HG02870 (cell line): ENCODE measurements around the gene DKK3.

Experiments
- ATAC-seq: cut with Tn5 transposase; IDR thresholded peaks from one replicate; pipeline ENCODE4 v1.9.1; 2021; ENCODE audit warnings: mild to moderate bottlenecking, moderate library complexity; ENCODE audit not compliant: unreplicated experiment

DKK3 gene

DNA sequence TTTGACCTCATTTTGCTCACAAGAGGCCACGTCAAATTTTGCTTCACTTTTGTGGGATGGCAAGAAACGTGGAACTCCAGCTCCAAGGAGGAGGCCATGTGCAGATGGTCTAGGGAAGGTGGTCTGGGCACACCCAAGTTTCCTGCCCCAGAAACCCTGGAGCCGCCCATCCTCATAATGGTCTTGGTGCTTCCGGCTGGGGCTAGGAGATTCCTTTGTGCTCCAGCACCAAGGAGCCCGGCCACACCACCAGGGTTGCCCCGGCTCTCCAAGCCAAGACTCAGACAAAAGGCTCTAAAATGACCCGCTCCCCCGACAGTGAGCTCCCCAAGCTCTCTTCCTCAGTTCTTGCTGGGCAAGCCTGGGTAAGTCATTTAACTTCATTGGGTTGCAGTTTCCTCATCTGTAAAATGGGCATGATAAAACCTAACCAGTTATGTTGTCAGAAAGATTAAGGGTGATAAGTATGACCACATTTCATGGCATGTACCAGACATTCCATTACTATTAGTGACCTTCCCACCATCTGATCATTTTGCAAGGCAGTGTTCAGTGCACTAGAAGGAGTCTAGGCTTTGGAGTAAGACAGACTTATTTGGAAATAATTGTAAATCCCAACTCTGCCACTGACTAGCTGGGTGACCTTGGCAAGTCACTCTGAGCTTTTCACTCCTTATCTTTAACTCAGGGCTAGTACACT, 23.3 kb downstream of the DKK3 start:
- no peak for ATAC-seq

GRCh38 chr11:11984563-11984962, 23.9 kb downstream of the DKK3 start:
- ATAC-seq = no peak

DNA sequence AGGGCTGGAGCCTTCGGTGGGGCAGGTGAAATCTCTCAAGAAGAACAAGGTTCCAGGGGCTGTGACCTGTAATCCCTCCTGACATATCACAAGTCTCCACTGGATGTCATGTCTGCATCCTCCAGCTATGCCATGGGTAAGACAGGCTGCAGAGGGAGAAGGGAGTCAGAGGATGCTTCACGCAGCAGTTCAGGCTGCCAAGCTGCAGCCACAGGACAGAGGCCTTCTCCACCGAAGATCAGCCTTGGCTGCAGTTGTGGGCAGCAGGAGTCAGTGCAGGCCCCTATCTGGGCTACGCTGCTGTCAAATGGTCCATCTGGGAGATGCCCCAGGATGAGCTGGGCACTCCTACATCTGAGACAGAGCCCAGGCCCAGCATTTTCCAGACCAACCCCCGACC, 25.0 kb downstream of the DKK3 start:
- no peak for ATAC-seq

DNA sequence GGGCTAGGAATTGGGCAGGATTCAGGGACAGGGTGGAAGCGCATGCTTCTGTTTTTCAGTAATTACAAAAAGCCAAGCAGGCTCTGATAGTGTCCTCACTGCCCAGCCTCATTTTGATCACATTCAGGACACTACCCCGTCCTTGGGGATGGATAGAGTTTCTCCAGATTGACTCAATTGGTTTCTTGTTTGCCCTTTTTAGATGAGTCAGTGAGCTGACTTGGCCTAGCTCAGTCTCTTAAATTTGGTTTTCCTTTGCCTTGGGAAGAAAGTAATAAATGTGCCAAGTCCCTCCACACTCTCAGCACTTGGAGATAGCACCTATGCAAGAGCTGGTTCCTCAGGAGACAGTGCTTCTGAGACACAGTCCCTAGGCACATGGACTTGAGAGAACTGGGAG, 25.5 kb downstream of the DKK3 start:
- no peak for ATAC-seq

DNA sequence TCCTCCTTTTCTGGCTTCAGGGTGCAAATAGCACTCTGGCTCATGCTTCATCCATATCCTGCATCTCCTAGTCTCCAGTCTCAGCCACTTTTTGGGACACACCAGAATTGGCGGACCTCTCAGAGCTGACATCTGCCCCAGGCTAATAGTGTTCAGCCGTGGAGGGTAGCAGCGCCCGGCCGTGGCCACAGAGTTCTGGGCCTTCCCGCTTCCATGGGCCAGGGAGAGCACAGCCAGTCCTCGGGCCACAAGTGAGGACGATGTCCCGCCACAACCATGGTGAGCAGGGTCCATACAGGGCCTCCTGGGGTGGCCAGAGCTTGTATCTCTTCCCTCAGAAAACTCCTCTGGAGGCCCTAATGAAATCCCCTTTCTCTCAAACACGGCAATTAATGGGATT, 26.0 kb downstream of the DKK3 start:
- no peak for ATAC-seq

GRCh38 chr11:11981840-11982239, 26.6 kb downstream of the DKK3 start:
- no peak for ATAC-seq

- no peak for ATAC-seq
These were observed 27.1 kb downstream of the DKK3 start for GRCh38 chr11:11981364-11981763.

GRCh38 chr11:11980841-11981308, 27.6 kb downstream of the DKK3 start:
- no peak for ATAC-seq

- no peak for ATAC-seq
These were observed 28.2 kb downstream of the DKK3 start for GRCh38 chr11:11980200-11980599.

DNA sequence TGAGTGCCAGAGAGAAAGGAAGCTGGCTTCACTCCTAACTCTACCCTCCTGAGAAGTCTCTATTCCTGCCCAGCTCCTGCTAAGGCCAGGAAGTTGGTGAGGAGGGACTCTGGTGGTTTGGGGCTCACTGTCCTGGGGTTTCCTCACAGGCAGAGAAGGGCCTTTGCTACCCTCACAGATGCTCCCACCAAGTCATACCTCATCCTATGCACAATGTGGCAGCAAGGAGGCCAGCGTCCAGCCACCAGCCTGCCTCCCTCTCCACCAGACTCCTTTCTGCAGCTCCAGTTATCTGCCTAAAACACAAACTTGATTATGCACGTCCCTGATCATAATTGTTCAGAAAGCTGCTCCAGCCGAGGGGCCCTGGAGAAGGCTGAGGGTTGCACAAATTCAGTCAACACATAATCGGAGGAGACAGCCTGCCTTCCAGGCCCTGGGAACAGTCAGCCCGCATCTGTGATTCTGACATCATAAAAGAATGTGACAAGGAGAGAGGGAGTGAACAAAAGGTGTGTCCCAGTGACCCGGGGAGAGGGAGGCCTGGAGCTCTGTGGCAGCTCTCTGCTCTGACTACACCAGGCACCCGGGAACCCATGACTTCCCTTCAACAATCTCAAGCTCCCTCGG, 28.8 kb downstream of the DKK3 start:
- ATAC-seq = no peak

DNA sequence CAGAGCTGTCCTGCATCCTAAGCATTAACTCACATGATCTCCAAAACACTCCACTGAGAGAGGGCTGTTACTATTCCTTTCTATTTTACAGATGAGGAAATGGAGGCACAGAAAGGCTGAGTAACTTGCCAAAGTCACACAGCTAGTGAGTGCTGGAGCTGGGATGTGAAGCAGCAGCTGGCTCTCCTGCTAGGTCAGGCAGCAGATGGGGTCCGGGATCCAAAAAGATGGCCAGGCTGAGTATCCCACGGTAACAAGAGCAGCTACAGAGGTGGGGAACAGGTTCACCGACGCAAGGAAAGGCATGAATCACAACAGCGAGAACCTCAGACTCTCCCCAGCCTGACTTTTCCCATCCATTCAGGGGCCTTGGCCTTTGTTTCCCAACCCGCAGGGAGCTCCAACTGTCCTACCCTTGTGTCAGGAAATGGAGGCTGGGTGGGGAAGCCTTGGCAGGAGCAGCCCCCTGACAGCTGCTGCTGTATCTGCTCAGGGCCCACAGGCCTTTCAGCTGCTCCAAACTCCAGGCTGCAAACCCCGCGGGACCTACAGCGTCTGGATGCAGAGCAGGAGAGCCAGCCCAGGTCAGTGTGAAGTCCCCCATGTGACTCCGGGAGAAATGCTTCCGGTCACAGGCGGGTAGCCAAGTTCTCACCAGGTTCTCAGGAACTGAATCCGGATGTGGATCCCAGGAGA, 29.5 kb downstream of the DKK3 start:
- no peak for ATAC-seq

DNA sequence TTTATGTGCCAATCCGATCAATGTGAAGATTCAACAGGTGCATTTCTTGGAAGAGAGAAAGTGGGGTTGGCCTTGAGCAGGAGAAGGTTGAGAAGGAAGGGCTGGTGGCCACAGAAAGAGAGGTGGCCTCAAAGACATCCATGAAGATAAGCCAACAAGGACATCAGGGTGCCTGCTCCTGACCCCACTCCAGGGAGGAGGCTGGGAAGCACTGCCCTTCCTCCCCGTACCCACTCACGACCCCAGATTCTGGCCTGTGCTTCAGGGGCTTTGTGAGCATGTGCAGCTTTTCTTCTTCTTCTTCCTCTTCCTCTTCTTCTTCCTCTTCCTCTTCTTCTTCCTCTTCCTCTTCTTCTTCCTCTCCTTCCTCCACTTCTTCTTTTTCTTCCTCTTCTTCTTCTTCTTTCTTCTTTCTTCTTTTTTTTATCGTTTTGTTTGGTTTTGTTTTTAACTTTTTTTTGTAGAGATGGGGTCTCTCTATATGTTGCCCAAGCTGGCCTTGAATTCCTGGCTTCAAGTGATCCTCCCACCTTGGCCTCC, 30.3 kb downstream of the DKK3 start:
- no peak for ATAC-seq

- no peak for ATAC-seq
These were observed 31.1 kb downstream of the DKK3 start for GRCh38 chr11:11977206-11977938.

DNA sequence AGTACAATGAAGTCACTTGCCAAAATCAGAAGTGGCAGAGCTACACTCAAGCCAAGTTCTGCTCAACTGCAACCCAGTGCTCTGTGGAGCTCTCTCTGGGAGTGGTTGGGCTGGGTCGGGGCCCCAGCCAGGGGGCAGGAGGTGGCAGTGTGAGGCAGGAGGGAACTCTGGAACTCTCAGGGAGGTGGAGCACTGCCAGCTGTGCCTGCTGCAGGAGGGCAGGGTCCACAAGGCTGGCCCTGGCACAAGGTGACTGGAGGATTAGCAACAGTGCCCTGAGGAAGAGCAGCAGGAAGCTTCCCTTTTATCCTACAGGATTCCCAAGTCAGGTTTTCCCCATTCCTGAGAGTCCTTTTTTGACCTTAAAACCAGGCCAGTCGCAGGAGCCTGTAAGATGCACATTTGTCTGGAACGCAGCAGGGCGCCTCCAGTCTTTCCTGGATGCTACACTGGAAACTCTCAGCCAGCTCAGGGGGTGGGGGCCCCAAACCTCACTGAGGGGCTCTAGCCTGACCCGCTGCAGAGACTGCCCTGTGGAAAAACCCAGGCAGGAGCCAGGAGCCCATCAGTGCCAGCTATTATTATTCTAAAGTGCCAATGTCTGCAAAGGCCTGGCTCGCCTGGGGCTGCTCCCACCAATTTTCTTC, 31.8 kb downstream of the DKK3 start:
- no peak for ATAC-seq

- ATAC-seq = no peak
These were observed 33.0 kb downstream of the DKK3 start for GRCh38 chr11:11975201-11976092.

DNA sequence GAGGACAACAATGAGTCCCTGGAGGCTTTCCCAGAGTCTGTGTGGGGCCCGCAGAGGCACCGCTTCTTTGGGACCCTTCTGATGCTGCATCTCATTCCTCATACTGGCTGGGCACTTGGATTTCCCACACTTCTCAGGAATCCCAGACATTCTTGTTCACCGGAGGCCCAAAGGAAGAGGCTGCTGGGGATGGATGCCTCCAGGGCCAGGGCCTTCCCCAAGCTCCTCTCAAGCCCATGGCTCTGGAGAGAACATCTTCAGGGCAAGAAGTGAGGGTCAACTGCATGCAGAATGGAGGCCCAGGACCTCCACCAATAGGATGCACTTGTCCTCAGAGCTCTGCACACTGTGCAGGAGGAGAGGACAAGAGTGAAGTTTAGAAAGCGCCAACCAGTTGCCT, 34.6 kb downstream of the DKK3 start:
- ATAC-seq = no peak

GRCh38 chr11:11973361-11973800, 35.0 kb downstream of the DKK3 start:
- ATAC-seq = no peak

- no peak for ATAC-seq
These were observed 35.6 kb downstream of the DKK3 start for GRCh38 chr11:11972730-11973341.

GRCh38 chr11:11971906-11972547, 36.4 kb downstream of the DKK3 start:
- ATAC-seq = no peak
